Measurements from ENCODE around the gene EID3. TPM values are rescaled to one million over a fixed set of nuclear protein-coding genes. Genes with fewer than 3 reads are reported as not detected.

EID3 gene
- total and polyA plus RNA-seq, 2 of the 8 experiments (the other 6 are each of a cell fraction or from before 2014, with no cell fraction given): 1.2 to 2.8 TPM

DNA sequence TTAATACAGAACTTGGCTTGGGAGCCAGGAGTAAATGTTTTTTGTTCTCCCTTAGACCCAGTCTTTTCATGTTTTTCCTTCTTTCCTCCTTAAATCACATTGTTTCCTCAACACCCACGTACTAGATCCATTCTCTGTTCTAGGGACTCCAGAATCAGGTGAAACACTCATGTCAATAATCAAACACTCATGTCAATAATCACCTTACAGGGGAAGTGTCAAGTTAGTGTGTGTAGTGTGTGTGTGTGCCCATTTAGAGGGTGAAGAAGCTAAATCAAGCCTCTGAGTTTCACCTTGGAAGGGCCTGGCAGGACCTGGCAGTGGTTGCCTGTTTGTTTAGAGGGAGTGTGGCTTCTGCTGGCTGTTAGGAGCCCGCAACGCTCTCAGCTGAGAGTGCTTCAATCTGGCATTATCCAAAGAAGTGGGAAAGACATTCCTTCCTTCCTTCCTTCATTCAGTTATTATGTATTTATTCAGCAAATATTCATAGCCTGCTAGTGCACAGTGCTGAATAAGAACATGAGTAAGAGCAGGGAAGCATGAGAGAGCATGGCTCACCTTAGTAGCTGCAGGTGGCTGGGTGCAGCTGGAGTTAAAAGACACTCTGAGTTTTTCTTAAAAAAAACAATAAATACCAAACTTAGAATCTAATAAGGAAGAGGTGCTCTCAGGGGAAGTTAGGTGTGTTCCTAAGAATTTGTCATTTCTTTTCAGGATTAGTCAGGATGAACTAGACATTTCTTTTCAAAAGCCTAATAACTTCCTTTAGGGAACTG, 17.6 kb upstream of the EID3 start:
- Histone ChIP-seq H3K23ac (ENCODE audit: insufficient read length) (no peak overlapping the region), H3K27me3 (replicated peaks in 1 of 4; ENCODE audit: control insufficient read depth in 3 of 4, extremely low read depth in 1 of 4, insufficient read depth in 3 of 4, low read length in 3 of 4) (no peaks in the 10 kb centered on the region), H2BK15ac (ENCODE audit: low read length) (peak overlapping the region; percentile 74; the same call in 1 of the 2 replicates), H3K23me2 (ENCODE audit: low read depth, low read length) (peaks cover 3% of the 10 kb centered on the region), H2BK5ac (ENCODE audit: low read depth, low read length) (0 out of 2 replicates have a peak overlapping the region, but pooled peaks have one; percentile 2), H3K27ac (ENCODE audit: low read depth, low read length) (peak overlapping the region; percentile 52; the same call in 1 of the 2 replicates), H3K36me3 (ENCODE audit: control insufficient read depth in 2 of 4, insufficient read depth in 4 of 4, low read length in 3 of 4) (no peaks in the 10 kb centered on the region), H2BK120ac (replicated peaks; ENCODE audit: low read depth, low read length) (no peak overlapping the region), H3K9ac (replicated peaks in 1 of 4; ENCODE audit: extremely low read depth in 1 of 4, low read depth in 3 of 4, low read length in 3 of 4) (no peak overlapping the region; a peak in 3 of 7 replicates), H3K79me1 (ENCODE audit: low read depth, low read length) (no peaks in the 10 kb centered on the region), H2AFZ (ENCODE audit: low read length) (peak overlapping the region; percentile 25; the same call in 1 of the 2 replicates), H3K4ac (replicated peaks; ENCODE audit: insufficient read length, low read depth, low read length) (no peak overlapping the region), H4K91ac (replicated peaks; ENCODE audit: insufficient read length, low read length) (peak overlapping the region; percentile 85), H3K4me3 (ENCODE audit: extremely low read depth in 1 of 4, insufficient read depth in 2 of 4, low read depth in 3 of 4, low read length in 4 of 4) (peak overlapping the region in 1 of 4 experiments; percentile 86; a peak in 2 of 8 replicates), H2BK12ac (ENCODE audit: low read depth, low read length) (peak overlapping the region; percentile 82; the same call in 1 of the 2 replicates), H4K5ac (ENCODE audit: insufficient read length, low read depth, low read length) (peak overlapping the region; percentile 49), H3K14ac (ENCODE audit: insufficient read length) (no peak overlapping the region), H3K4me1 (replicated peaks in 1 of 4; ENCODE audit: control insufficient read depth in 3 of 4, insufficient read depth in 4 of 4, low read length in 3 of 4) (peaks cover 3 to 13% (median 4%) of the 10 kb centered on the region in 4 experiments; a peak in 6 of 7 replicates), H3K4me2 (ENCODE audit: insufficient read depth in 1 of 2, low read depth in 2 of 2, low read length in 2 of 2) (peak overlapping the region; percentile 87 to 91), H2AK5ac (ENCODE audit: low read depth, low read length) (peak overlapping the region; percentile 79; the same call in 1 of the 2 replicates), H4K8ac (ENCODE audit: extremely low read depth, insufficient read depth, low read length) (no peak overlapping the region), H3K56ac (replicated peaks; ENCODE audit: insufficient read length, low read depth, low read length) (no peak overlapping the region), H4K20me1 (replicated peaks in 1 of 2; ENCODE audit: control insufficient read depth in 1 of 2, insufficient read depth in 2 of 2, low read length in 2 of 2) (peaks cover 0 to 2% of the 10 kb centered on the region in 2 experiments), H2BK20ac (ENCODE audit: low read length) (no peak overlapping the region), H3K9me3 (ENCODE audit: insufficient read depth in 2 of 2, low read depth in 1 of 2, low read length in 1 of 2) (no peaks in the 10 kb centered on the region), H3K18ac (ENCODE audit: extremely low read depth, low read length) (no peak overlapping the region), H3K79me2 (ENCODE audit: control insufficient read depth in 1 of 2, insufficient read depth in 2 of 2, low read length in 2 of 2) (peaks cover 0 to 37% of the 10 kb centered on the region in 2 experiments)
- FAIRE-seq (no peak), DNase-seq (ENCODE audit: low read depth in 1 of 2, low spot score in 2 of 2) (no peak)
- 79% methylated on average over 3 of the region's 3 CpGs; no CpG with 5 or more reads in 1 of the 2 experiments for WGBS, 2 experiments (ENCODE audit: extremely low coverage in 1 of 2, insufficient coverage in 1 of 2, insufficient read length in 1 of 2, insufficient replicate concordance in 2 of 2, low coverage in 1 of 2, low lambda C conversion rate in 2 of 2, missing lambda C conversion rate in 1 of 2)
- ChIA-PET CTCF (ENCODE audit: partially characterized antibody) (interaction anchor here (0.6 to 1.2 kb wide), 6 partner anchors 8 to 1109 kb away, joined by 3 to 5 read pairs (median 4); no protein-coding TSS in a partner anchor), POLR2A (ENCODE audit: partially characterized antibody) (interaction anchor here (0.8 to 5.5 kb wide), 15 partner anchors 9 to 148 kb away, joined by 3 to 61 read pairs (median 9); partner anchors contain the start of genes EID3, NFYB and TXNRD1)
- TF ChIP-seq RXRA (IDR thresholded peaks at IDR 0.05; ENCODE audit: insufficient read depth, low read depth, low read length): no peak
- TF ChIP-seq TEAD4 (IDR thresholded peaks at IDR 0.05; ENCODE audit: low read depth, low read length): no peak
- no peak for TF ChIP-seq TAF1 (IDR thresholded peaks at IDR 0.05; ENCODE audit: low read depth, low read length)
- no peak for TF ChIP-seq CBX5 (IDR thresholded peaks at IDR 0.05; ENCODE audit: low read depth, low read length)
- TF ChIP-seq, protein P1, sequence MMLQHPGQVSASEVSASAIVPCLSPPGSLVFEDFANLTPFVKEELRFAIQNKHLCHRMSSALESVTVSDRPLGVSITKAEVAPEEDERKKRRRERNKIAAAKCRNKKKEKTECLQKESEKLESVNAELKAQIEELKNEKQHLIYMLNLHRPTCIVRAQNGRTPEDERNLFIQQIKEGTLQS (IDR thresholded peaks at IDR 0.05; ENCODE audit: insufficient read depth, low read depth, low read length): no peak
- TF ChIP-seq RFX5 (IDR thresholded peaks at IDR 0.05; ENCODE audit: borderline replicate concordance, low read depth, low read length): no peak
- no peak for TF ChIP-seq BRCA1 (IDR thresholded peaks at IDR 0.05; ENCODE audit: low read depth, low read length)
- no peak for TF ChIP-seq HDAC6 (IDR thresholded peaks at IDR 0.05; ENCODE audit: low read depth, low read length)
- TF ChIP-seq KDM5A (IDR thresholded peaks at IDR 0.05; ENCODE audit: low read length): no peak
